ENCODE results near the gene CLMP.

The CLMP gene

DNA sequence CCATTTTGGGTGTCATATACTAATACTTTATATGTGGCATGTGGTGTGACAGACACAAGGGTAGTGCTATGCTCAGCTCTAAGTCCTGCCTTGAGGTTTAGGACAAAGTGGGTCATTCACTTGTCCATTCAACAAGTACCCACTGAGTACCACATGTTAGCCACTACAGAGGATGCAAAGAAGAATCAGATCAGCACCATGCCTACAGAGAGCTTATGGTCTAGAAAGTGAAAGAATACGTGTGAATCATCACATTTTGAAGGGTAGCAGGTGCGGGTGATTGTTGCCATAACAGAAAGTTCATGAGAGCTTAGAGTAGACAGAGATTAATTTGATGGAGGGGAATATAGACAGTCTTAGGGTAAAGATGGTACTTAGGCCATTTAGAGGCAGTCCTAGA lies 18.3 kb downstream of the CLMP start:
- Mint-ChIP-seq H3K27me3 (peaks cover 11% of the 10 kb centered on the region), H3K36me3 (no peaks in the 10 kb centered on the region), H3K9me3 (peaks cover 2% of the 10 kb centered on the region), H3K4me3 (no peak overlapping the region), H3K4me1 (no peaks in the 10 kb centered on the region), H3K27ac (no peak overlapping the region)
- DNase-seq (ENCODE audit: low spot score in 2 of 2) (no peak), ATAC-seq (ENCODE audit: low read depth) (no peak)

DNA sequence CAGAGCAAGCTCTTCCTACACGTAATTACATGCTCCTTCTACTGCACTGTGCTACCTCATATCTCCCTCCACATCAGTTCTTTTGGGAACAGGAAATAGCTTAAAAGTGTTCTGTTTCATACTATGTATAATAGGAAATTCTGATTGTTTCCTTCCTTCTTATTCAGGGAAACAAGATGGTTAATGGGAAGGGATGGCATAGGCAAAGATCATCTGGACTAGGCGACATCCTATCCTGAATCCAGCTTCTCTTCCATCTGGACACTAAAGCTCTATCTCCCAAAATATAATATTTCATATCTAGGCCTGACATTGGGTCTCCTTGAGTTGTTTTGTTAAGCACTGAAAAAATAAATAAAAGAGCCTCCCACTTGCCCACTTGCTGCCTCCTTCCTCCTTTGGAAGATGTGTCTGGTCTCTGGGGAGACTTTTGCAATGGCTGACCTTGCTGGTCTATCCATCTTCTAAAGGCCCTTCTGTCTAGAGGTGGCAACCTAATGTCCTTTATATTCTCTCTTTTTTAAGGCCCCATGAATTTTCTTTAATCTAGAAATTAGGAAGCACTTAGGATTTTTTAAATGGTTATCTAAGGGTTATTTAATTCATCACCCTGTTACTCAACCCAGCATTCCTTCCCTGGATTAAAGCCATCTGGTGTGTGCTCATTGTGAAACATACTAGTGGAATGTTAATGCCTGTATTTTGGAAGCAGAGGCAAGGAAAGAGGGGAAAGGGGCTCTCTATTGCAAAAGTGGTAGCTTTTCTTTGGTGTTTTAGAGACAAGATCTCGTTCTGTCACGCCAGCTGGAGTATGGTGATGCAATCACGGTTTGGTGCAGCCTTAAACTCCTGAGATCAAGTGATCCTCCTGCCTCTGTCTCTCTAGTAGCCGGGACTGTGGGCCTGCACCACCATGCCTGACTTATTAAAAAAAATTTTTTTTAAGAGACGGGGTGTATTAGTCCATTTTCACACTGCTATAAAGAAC lies 20.6 kb downstream of the CLMP start:
- H3K27ac Mint-ChIP-seq = no peak overlapping the region
- DNase-seq (ENCODE audit: low spot score in 2 of 2) (no peak), ATAC-seq (ENCODE audit: low read depth) (no peak)

DNA sequence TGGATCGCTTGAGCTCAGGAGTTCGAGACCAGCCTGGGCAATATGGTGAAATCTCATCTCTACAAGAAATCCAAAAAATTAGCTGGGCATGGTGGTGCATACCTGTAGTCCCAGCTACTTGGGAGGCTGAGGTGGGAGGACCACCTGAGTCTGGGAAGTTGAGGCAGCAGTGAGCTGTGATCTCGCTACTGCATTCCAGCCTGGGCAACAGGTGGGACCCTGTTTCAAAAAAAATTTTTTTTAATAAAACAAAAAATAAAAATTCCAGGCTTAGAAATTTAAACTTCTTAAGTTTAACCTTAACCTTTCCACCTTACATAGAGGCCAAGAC lies 21.2 kb downstream of the CLMP start:
- H3K27ac Mint-ChIP-seq = no peak overlapping the region
- H3K36me3 Mint-ChIP-seq = no peaks in the 10 kb centered on the region
- peaks cover 9% of the 10 kb centered on the region for H3K27me3 Mint-ChIP-seq
- no peaks in the 10 kb centered on the region for H3K4me1 Mint-ChIP-seq
- ATAC-seq (ENCODE audit: low read depth) (no peak), DNase-seq (ENCODE audit: low spot score in 2 of 2) (no peak)
- H3K9me3 Mint-ChIP-seq = no peaks in the 10 kb centered on the region
- no peak overlapping the region for H3K4me3 Mint-ChIP-seq

More for the DNA sequence above, 20.6 kb downstream of the CLMP start:
- peaks cover 7% of the 10 kb centered on the region for H3K27me3 Mint-ChIP-seq
- H3K36me3 Mint-ChIP-seq = no peaks in the 10 kb centered on the region
- no peaks in the 10 kb centered on the region for H3K4me1 Mint-ChIP-seq
- no peak overlapping the region for H3K4me3 Mint-ChIP-seq
- no peaks in the 10 kb centered on the region for H3K9me3 Mint-ChIP-seq

DNA sequence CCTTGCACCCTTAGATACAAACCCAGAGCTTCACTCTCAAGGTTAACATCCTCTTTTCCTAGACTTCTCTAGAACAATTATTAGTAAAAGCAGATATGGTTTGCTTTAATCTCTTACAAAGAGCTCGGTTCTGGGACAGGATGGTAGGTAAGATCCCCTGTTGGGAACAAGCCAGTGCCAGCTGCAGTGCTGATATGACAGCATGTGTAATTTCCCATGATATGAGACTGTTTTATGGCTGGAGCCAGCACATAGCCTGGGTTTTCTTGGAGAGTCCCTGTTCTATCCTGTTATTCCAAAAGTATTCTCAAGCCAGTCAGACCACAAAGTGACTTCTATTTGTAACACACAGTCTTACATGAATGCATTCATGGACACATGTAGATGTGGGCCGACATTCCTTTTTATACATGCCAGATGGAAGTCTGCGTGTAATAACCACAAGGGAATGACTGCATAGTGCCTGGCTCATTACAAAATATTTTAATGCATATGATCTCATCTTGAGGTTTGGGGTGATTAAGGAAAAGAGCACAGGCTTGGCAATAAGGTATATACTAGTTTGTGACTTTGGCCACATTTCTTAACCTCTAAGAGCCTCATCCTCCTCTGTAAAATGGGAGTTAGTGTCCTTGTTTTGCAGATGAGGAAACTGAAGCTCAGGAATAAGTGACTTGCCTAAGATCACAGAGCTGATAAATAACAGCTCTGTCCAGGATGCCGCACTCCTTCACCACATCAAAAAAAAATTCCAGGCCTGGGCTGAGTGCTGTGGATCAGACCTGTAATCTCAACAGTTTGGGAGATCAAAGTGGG lies 21.8 kb downstream of the CLMP start:
- DNase-seq (ENCODE audit: low spot score in 2 of 2) (no peak), ATAC-seq (ENCODE audit: low read depth) (no peak)
- Mint-ChIP-seq H3K27me3 (peaks cover 9% of the 10 kb centered on the region), H3K4me1 (no peaks in the 10 kb centered on the region), H3K4me3 (no peak overlapping the region), H3K36me3 (no peaks in the 10 kb centered on the region), H3K9me3 (no peaks in the 10 kb centered on the region), H3K27ac (no peak overlapping the region)

DNA sequence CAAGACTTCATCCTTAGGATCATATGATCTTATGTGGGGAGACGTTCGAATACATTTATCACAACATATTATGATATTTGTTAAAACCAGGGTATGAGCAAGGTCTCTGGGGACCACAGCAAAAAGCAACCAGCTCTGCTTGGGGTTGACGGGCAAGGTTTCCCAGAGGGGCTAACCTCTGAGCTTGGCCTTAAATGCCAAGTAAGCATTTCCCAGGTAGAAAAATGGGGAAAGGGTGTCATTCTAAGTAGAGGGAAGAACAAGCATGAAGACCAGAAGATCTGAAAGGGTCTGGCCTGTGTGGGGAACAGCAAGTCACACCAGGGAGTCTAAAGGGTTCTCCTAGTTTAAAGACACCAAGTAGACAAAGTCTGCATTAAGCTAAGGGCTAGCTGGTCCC lies 24.1 kb downstream of the CLMP start:
- H3K4me3 Mint-ChIP-seq = no peak overlapping the region
- H3K4me1 Mint-ChIP-seq = no peaks in the 10 kb centered on the region
- H3K27ac Mint-ChIP-seq = no peak overlapping the region
- ATAC-seq (ENCODE audit: low read depth) = no peak
- no peaks in the 10 kb centered on the region for H3K36me3 Mint-ChIP-seq
- no peaks in the 10 kb centered on the region for H3K9me3 Mint-ChIP-seq
- DNase-seq (ENCODE audit: low spot score in 2 of 2) = no peak
- peaks cover 7% of the 10 kb centered on the region for H3K27me3 Mint-ChIP-seq

DNA sequence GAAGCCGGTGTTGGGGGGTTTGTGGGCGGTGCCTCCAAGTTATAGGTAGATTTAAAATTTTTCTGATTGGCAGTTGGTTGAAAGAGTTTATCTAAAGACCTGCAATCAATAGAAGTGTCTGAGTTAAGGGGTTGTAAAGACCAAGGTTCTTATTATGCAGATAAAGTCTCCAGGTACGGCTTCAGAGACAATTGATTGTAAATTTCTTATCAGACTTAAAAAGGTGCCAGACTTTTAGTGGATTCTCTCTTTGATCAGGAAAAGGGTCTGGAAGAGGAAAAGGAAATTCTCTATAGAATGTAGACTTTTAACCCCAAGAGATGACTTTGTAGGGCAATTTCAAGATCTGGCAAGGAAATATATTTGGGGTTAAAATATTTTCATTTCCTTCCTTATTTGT lies 25.2 kb downstream of the CLMP start:
- Mint-ChIP-seq H3K4me1 (no peaks in the 10 kb centered on the region), H3K36me3 (no peaks in the 10 kb centered on the region), H3K27ac (no peak overlapping the region), H3K9me3 (no peaks in the 10 kb centered on the region), H3K27me3 (peaks cover 7% of the 10 kb centered on the region), H3K4me3 (no peak overlapping the region)
- ATAC-seq (ENCODE audit: low read depth) (no peak), DNase-seq (ENCODE audit: low spot score in 2 of 2) (no peak)

DNA sequence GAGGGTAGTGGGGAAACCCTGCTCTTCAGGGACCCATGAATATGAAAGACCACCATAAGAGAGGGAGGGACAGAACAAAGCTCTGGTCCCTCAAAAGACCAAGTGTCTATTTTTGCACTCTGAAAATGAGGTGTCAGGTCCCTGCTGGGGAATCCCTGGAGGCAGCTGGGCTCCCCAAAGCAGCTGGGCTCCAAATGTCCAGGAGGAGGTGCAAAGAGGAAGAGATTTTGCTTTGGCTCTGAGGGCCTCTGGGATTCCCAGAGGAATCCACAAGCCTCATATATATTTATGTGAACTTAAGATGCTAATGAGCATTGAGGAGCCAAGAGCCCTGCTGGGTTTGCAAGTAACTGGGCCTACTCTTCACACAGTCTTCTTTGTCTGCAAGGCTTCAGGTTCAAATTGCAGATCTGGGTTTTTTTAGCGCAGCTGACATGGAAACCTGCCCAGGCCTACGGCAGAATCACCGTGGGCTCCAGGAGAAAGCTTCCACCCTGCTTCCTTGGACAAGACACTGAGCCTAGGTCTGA lies 26.0 kb downstream of the CLMP start:
- ATAC-seq (ENCODE audit: low read depth) (no peak), DNase-seq (ENCODE audit: low spot score in 2 of 2) (no peak)
- Mint-ChIP-seq H3K4me1 (no peaks in the 10 kb centered on the region), H3K9me3 (no peaks in the 10 kb centered on the region), H3K27me3 (peaks cover 6% of the 10 kb centered on the region), H3K27ac (no peak overlapping the region), H3K36me3 (no peaks in the 10 kb centered on the region), H3K4me3 (no peak overlapping the region)

DNA sequence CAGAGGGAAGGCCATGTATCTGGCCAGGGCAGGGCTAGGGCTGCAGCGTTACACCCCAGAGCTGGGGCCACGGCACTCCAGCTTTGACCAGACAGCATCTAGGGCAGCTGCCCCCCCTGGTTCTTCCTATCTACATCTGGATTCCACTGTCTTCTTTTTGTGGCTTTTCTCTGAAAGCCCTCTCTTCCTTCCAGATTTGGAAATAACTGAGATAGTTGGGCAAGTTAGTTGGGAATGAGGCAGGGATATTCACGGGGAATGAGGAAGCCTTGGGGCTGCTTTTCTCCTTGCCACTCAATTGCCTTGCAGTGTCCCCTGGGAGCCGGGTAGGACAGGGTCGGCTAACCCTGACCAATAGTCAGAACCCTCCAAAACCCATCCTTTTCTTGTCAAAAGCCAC lies 26.8 kb downstream of the CLMP start:
- DNase-seq (ENCODE audit: low spot score in 2 of 2) = no peak
- no peak for ATAC-seq (ENCODE audit: low read depth)
- H3K27me3 Mint-ChIP-seq = peaks cover 6% of the 10 kb centered on the region
- H3K36me3 Mint-ChIP-seq = no peaks in the 10 kb centered on the region
- no peak overlapping the region for H3K4me3 Mint-ChIP-seq
- H3K9me3 Mint-ChIP-seq = no peaks in the 10 kb centered on the region
- H3K27ac Mint-ChIP-seq = no peak overlapping the region
- no peaks in the 10 kb centered on the region for H3K4me1 Mint-ChIP-seq

DNA sequence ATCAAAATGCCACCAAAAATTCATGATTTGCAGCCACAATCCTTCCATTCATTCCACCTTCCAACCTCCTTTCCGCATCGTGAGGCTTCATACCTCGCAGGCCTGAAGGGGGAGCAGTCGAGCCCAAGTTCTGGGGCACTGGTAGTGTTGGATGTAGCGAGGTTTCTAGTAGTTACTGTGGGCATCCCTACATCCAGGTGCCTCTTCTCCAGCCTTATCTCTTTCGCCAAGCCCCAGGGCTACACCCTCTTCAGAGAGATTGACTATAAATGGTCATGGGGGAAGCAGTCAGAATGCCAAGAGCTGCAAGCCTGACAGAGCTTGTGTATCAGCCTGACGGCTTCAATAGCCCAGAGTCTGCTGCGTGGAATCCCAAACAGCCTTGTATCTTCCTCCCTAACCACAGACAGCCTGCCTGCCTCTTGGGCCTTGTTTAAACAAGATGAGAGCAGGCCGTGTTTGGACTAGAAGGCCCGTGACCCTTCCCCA lies 28.9 kb downstream of the CLMP start:
- no peak for ATAC-seq (ENCODE audit: low read depth)
- Mint-ChIP-seq H3K27me3 (peaks cover 6% of the 10 kb centered on the region), H3K27ac (no peak overlapping the region)

DNA sequence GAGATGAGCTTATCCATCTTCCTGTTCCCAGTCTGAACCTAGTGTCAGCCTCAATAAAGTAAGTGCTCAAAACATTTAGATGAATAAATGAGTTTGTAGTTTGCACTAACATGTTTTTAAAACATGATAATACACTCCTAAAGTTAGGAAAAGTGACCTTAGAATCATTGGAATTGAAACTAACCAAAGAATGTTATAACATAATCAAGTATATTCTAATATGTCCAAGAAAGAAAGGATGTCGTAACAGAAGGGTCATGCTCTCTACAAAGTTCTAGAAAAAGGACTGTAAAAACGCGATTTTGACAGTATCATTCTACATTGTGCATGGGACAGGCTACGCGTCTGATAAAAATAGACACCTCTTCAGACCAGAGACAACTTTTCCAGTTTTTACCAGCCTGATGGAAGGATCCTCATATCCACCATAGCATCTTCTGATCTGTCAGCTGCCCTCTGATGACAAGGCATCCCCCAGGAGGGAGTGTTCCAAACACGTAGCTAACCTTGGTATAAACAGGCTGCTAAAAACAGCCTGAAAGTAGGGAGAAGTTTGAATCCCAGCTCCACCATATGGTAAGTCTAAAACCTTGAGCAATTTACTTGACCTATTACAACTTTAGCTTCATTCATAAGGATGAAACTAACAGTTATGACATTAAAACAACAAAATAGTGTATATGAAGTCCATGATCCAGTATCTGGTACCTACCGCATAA lies 30.2 kb downstream of the CLMP start:
- DNase-seq (ENCODE audit: low spot score in 2 of 2) (no peak), ATAC-seq (ENCODE audit: low read depth) (no peak)
- no peaks in the 10 kb centered on the region for H3K9me3 Mint-ChIP-seq
- H3K27me3 Mint-ChIP-seq = peaks cover 6% of the 10 kb centered on the region
- no peak overlapping the region for H3K4me3 Mint-ChIP-seq
- no peaks in the 10 kb centered on the region for H3K36me3 Mint-ChIP-seq
- H3K27ac Mint-ChIP-seq = no peak overlapping the region
- no peaks in the 10 kb centered on the region for H3K4me1 Mint-ChIP-seq

More for the DNA sequence above, 28.9 kb downstream of the CLMP start:
- H3K4me3 Mint-ChIP-seq = no peak overlapping the region
- H3K4me1 Mint-ChIP-seq = no peaks in the 10 kb centered on the region
- DNase-seq (ENCODE audit: low spot score in 2 of 2) = no peak
- no peaks in the 10 kb centered on the region for H3K9me3 Mint-ChIP-seq
- H3K36me3 Mint-ChIP-seq = no peaks in the 10 kb centered on the region

DNA sequence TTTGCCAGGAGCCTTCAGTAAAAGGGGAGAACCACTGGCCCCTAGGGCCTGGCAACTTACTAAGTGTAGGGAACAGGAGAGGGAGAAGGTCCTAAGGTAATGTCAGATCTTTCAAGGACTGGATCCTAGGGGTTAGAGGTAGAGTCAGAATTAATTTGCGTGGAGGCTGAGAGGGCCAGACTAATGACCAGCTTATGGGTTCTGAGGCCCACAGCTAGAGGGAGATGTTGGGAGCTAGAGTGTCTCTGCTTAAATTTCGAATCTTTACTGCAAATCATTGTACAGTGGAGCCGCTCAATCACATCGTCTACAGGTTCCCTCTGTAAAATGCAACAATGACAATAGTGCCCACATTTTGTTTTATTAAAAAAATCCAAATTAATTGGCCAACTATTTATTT lies 31.4 kb downstream of the CLMP start:
- Mint-ChIP-seq H3K9me3 (no peaks in the 10 kb centered on the region), H3K4me3 (no peak overlapping the region), H3K36me3 (no peaks in the 10 kb centered on the region)

DNA sequence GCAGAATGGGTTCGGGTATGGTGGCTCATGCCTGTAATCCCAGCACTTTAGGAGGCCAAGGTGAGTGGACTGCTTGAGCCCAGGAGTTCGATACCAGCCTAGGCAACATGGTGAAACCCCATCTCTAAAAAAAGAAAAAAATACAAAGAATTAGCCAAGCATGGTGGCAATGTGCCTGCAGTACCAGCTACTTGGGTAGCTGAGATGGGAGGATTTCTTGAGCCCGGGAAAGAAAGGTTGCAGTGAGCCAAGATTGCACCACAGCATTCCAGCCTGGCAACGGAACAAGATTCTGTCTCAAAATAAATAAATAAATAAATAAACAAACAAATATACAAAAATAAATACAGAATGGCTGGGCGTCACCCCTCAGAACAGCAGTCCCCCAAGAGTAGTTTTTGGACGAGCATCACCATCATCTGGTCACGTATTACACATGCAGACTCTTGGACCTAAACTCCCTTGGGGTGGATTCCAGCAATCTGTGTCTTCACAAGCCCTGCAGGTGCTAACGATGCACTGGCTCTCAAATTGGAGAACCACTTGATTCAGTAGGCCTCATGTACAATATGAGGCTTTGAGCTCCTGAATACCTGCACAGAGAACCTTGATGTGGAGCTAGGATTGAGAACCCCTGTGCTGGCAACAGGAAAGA lies 33.5 kb downstream of the CLMP start:
- H3K4me3 Mint-ChIP-seq = no peak overlapping the region
- no peaks in the 10 kb centered on the region for H3K36me3 Mint-ChIP-seq
- no peaks in the 10 kb centered on the region for H3K9me3 Mint-ChIP-seq
- DNase-seq (ENCODE audit: low spot score in 2 of 2) (no peak), ATAC-seq (ENCODE audit: low read depth) (no peak)
- H3K27me3 Mint-ChIP-seq = peaks cover 9% of the 10 kb centered on the region
- no peak overlapping the region for H3K27ac Mint-ChIP-seq
- peaks cover 2% of the 10 kb centered on the region for H3K4me1 Mint-ChIP-seq

More for the DNA sequence above, 31.4 kb downstream of the CLMP start:
- DNase-seq (ENCODE audit: low spot score in 2 of 2) (no peak), ATAC-seq (ENCODE audit: low read depth) (no peak)
- H3K4me1 Mint-ChIP-seq = peaks cover 2% of the 10 kb centered on the region
- H3K27ac Mint-ChIP-seq = no peak overlapping the region
- H3K27me3 Mint-ChIP-seq = peaks cover 5% of the 10 kb centered on the region

DNA sequence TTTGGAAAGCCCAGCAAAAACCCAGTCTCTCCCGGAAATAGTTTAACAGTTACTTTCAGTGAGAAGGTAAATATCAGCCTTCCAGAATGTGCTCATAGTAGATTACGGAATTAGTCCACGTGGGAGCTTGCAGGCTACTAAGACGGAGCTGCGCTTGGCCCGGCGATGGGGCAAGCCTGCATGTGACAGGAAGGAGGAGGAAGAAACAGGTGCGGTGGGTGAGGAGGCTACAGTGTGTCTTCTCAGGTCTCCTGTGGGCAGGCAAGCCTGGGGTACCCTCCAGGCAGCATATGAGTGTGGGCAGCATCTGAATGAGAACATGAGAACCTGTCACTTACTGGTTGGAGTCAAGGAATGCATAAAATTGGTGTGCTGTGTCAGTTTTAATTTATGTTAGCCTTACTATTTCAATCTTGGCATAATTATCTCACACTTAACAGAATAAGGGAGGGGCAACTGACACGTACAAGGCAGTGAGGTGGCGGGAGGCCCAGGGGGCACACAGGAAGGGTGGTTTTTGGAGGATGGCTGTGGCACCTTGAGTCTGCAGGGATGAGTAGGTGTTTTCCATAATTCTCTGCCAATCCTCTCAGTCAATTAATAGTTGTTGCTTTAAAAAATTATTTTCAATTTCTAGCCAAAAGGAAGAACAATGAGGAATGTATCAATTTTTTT lies 35.7 kb downstream of the CLMP start:
- Mint-ChIP-seq H3K36me3 (no peaks in the 10 kb centered on the region), H3K4me1 (peaks cover 2% of the 10 kb centered on the region), H3K27ac (no peak overlapping the region), H3K27me3 (peaks cover 16% of the 10 kb centered on the region), H3K9me3 (peaks cover 1% of the 10 kb centered on the region), H3K4me3 (no peak overlapping the region)
- no peak for ATAC-seq (ENCODE audit: low read depth)
- no peak for DNase-seq (ENCODE audit: low spot score in 2 of 2)
